Measurements from ENCODE around the gene URB1.

Gene URB1

DNA sequence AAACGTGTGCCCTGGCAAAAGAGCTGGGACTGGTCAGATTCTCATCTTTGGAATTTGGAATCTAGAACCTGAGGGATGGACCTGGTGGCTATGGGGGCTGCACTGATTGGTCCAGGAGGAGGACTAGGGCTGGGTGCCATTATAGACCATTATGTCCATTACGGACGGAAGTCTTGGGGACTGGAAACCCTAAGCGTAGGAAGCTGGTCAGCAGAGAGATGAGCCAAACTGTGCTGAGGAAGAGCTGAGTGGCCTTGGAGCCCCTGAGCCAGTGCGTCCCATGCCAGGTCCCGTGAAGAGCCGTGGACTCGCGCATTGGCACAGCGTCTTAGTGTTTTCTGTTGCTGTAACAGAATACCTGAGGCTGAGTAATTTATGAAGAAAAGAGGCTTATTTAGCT is 84.1 kb downstream of the URB1 start:
- TF ChIP-seq PAX5 (IDR thresholded peaks at IDR 0.05; ENCODE audit: insufficient read depth, low read length, severe bottlenecking), result no peak
- no peak for TF ChIP-seq POU2F2 (IDR thresholded peaks at IDR 0.05; ENCODE audit: low read depth, low read length)
- TF ChIP-seq SPI1 (IDR thresholded peaks at IDR 0.05; ENCODE audit: low read depth, low read length), result no peak
- TF ChIP-seq POLR2AphosphoS5 (IDR thresholded peaks at IDR 0.05; ENCODE audit: low read depth, low read length), result no peak
- TF ChIP-seq TAF1 (IDR thresholded peaks at IDR 0.05; ENCODE audit: low read depth, low read length), result no peak
- DNase-seq (ENCODE audit: insufficient read length, low spot score) (no peak), FAIRE-seq (no peak)

DNA sequence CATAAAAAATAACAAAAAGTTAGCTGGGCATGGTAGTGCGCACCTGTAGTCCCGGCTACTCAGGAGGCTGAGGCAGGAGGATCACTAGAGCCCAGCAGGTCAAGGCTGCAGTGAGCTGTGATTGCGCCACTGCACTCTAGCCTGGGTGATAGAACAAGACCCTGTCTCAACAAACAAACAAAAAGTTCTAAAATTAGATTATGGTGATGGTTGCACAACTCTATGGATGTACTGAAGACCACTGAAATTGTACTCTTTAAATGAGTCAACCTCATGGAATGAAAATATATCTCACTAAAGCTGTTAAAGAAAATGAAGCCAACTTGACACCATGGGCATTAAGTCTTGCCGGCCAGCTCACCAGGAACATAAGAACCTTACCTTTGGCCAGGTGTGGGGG is 85.1 kb downstream of the URB1 start:
- FAIRE-seq, result no peak
- TF ChIP-seq TAF1 (IDR thresholded peaks at IDR 0.05; ENCODE audit: low read depth, low read length), result no peak
- TF ChIP-seq POLR2A (IDR thresholded peaks at IDR 0.05; ENCODE audit: low read depth, low read length), result no peak
- TF ChIP-seq PAX5 (IDR thresholded peaks at IDR 0.05; ENCODE audit: insufficient read depth, low read length, severe bottlenecking), result no peak
- TF ChIP-seq POLR2AphosphoS5 (IDR thresholded peaks at IDR 0.05; ENCODE audit: low read depth, low read length), result no peak
- TF ChIP-seq SPI1 (IDR thresholded peaks at IDR 0.05; ENCODE audit: low read depth, low read length), result no peak
- no peak for TF ChIP-seq POU2F2 (IDR thresholded peaks at IDR 0.05; ENCODE audit: low read depth, low read length)
- DNase-seq (ENCODE audit: insufficient read length, low spot score), result no peak

GRCh38 chr21:32306021-32306780 is 86.6 kb downstream of the URB1 start:
- FAIRE-seq (no peak), DNase-seq (ENCODE audit: insufficient read length, low spot score) (no peak)
- TF ChIP-seq TAF1 (IDR thresholded peaks at IDR 0.05; ENCODE audit: low read depth, low read length), result no peak
- no peak for TF ChIP-seq POLR2AphosphoS5 (IDR thresholded peaks at IDR 0.05; ENCODE audit: low read depth, low read length)
- TF ChIP-seq POLR2A (IDR thresholded peaks at IDR 0.05; ENCODE audit: low read depth, low read length), result no peak
- no peak for TF ChIP-seq PAX5 (IDR thresholded peaks at IDR 0.05; ENCODE audit: insufficient read depth, low read length, severe bottlenecking)
- no peak for TF ChIP-seq SPI1 (IDR thresholded peaks at IDR 0.05; ENCODE audit: low read depth, low read length)
- TF ChIP-seq POU2F2 (IDR thresholded peaks at IDR 0.05; ENCODE audit: low read depth, low read length), result no peak

- FAIRE-seq (no peak), DNase-seq (ENCODE audit: insufficient read length, low spot score) (no peak)
- no peak for TF ChIP-seq POU2F2 (IDR thresholded peaks at IDR 0.05; ENCODE audit: low read depth, low read length)
- TF ChIP-seq PAX5 (IDR thresholded peaks at IDR 0.05; ENCODE audit: insufficient read depth, low read length, severe bottlenecking), result no peak
- TF ChIP-seq POLR2A (IDR thresholded peaks at IDR 0.05; ENCODE audit: low read depth, low read length), result no peak
Measured at GRCh38 chr21:32304998-32305397, 87.8 kb downstream of the URB1 start.

GRCh38 chr21:32303385-32303784 is 89.4 kb downstream of the URB1 start:
- DNase-seq (ENCODE audit: insufficient read length, low spot score), result no peak
- TF ChIP-seq POU2F2 (IDR thresholded peaks at IDR 0.05; ENCODE audit: low read depth, low read length) (no peak), POLR2AphosphoS5 (IDR thresholded peaks at IDR 0.05; ENCODE audit: low read depth, low read length) (no peak), POLR2A (IDR thresholded peaks at IDR 0.05; ENCODE audit: low read depth, low read length) (no peak), TAF1 (IDR thresholded peaks at IDR 0.05; ENCODE audit: low read depth, low read length) (no peak), SPI1 (IDR thresholded peaks at IDR 0.05; ENCODE audit: low read depth, low read length) (no peak), PAX5 (IDR thresholded peaks at IDR 0.05; ENCODE audit: insufficient read depth, low read length, severe bottlenecking) (no peak)
- FAIRE-seq, result no peak

- TF ChIP-seq POU2F2 (IDR thresholded peaks at IDR 0.05; ENCODE audit: low read depth, low read length) (no peak), POLR2AphosphoS5 (IDR thresholded peaks at IDR 0.05; ENCODE audit: low read depth, low read length) (no peak), POLR2A (IDR thresholded peaks at IDR 0.05; ENCODE audit: low read depth, low read length) (no peak), SPI1 (IDR thresholded peaks at IDR 0.05; ENCODE audit: low read depth, low read length) (no peak), TAF1 (IDR thresholded peaks at IDR 0.05; ENCODE audit: low read depth, low read length) (no peak), PAX5 (IDR thresholded peaks at IDR 0.05; ENCODE audit: insufficient read depth, low read length, severe bottlenecking) (no peak)
- FAIRE-seq (no peak), DNase-seq (ENCODE audit: insufficient read length, low spot score) (no peak)
Measured at GRCh38 chr21:32302560-32302959, 90.3 kb downstream of the URB1 start.

- TF ChIP-seq SPI1 (IDR thresholded peaks at IDR 0.05; ENCODE audit: low read depth, low read length), result no peak
- no peak for DNase-seq (ENCODE audit: insufficient read length, low spot score)
- no peak for FAIRE-seq
Measured at GRCh38 chr21:32301596-32301995, 91.2 kb downstream of the URB1 start.

DNA sequence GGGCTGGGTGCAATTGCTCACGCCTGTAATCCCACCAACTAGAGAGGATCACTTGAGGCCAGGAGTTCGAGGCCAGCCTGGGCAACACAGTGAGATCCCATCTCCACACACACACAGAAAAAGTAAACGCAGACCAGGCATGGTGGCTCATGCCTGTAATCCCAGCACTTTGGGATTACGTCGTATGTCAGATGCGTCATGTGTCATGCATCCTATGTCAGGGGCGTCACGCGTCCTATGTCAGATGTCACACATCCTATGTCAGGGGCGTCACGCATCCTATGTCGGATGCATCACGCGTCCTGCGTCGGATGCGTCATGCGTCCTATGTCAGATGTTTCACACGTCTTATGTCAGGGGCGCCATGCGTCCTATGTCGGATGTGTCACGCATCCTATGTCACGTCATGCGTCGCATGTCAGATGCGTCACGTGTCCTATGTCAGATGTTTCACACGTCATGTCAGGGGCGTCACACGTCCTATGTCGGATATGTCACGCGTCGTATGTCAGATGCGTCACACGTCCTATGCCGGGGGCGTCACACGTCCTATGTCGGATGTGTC is 92.6 kb downstream of the URB1 start:
- FAIRE-seq (peak; percentile 62), DNase-seq (ENCODE audit: insufficient read length, low spot score) (no peak)
- TF ChIP-seq POU2F2 (IDR thresholded peaks at IDR 0.05; ENCODE audit: low read depth, low read length), result no peak

GRCh38 chr21:32299695-32300094 is 93.1 kb downstream of the URB1 start:
- no peak for FAIRE-seq
- TF ChIP-seq SPI1 (IDR thresholded peaks at IDR 0.05; ENCODE audit: low read depth, low read length) (no peak), POU2F2 (IDR thresholded peaks at IDR 0.05; ENCODE audit: low read depth, low read length) (no peak), POLR2AphosphoS5 (IDR thresholded peaks at IDR 0.05; ENCODE audit: low read depth, low read length) (no peak), PAX5 (IDR thresholded peaks at IDR 0.05; ENCODE audit: insufficient read depth, low read length, severe bottlenecking) (no peak), POLR2A (IDR thresholded peaks at IDR 0.05; ENCODE audit: low read depth, low read length) (no peak), TAF1 (IDR thresholded peaks at IDR 0.05; ENCODE audit: low read depth, low read length) (no peak)

DNA sequence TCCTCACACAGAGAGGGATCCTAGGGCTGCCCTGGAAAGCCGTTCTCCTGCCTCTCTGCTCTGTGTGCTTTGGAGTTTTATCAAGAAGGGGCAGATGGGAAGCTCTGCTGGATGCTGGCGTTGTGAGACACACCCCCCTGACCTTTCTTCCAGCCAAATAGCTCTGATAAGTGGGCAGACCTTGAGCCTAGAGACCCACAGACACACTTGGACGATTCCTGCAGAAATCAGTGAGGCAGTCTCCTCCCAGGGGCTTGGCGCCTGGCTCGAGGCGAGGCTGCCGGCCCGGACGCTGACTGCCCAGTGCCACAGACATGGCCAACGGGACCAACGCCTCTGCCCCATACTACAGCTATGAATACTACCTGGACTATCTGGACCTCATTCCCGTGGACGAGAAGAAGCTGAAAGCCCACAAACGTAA is 94.1 kb downstream of the URB1 start, which contains the start of gene MRAP:
Gene MRAP (plus strand): TSS at position 198 of the 424 bp plus-strand sequence. CDS start 117 bp downstream, at position 315.
- FAIRE-seq (no peak), DNase-seq (ENCODE audit: insufficient read length, low spot score) (no peak)
- TF ChIP-seq TAF1 (IDR thresholded peaks at IDR 0.05; ENCODE audit: low read depth, low read length) (no peak), SPI1 (IDR thresholded peaks at IDR 0.05; ENCODE audit: low read depth, low read length) (no peak), POU2F2 (IDR thresholded peaks at IDR 0.05; ENCODE audit: low read depth, low read length) (no peak), PAX5 (IDR thresholded peaks at IDR 0.05; ENCODE audit: insufficient read depth, low read length, severe bottlenecking) (no peak), POLR2AphosphoS5 (IDR thresholded peaks at IDR 0.05; ENCODE audit: low read depth, low read length) (no peak), POLR2A (IDR thresholded peaks at IDR 0.05; ENCODE audit: low read depth, low read length) (no peak)

More at GRCh38 chr21:32299695-32300094, 93.1 kb downstream of the URB1 start:
- no peak for DNase-seq (ENCODE audit: insufficient read length, low spot score)
